ENCODE measurements around the gene ADGRL1. TPM values are rescaled to one million over a fixed set of nuclear protein-coding genes. Genes with fewer than 3 reads are reported as not detected.
"Not testable (repeated sequence)": the region's sequence is repeated elsewhere in the genome, so short reads cannot be mapped to it uniquely, and the experiment has no call there.

Gene ADGRL1
- total RNA-seq, 1 experiment from 2014 or later, result 9.7 TPM

GRCh38 chr19:14201481-14201880 lies 4.5 kb downstream of the ADGRL1 start:
- not testable (repeated sequence) for DNase-seq, H3K9me3 ChIP-seq

DNA sequence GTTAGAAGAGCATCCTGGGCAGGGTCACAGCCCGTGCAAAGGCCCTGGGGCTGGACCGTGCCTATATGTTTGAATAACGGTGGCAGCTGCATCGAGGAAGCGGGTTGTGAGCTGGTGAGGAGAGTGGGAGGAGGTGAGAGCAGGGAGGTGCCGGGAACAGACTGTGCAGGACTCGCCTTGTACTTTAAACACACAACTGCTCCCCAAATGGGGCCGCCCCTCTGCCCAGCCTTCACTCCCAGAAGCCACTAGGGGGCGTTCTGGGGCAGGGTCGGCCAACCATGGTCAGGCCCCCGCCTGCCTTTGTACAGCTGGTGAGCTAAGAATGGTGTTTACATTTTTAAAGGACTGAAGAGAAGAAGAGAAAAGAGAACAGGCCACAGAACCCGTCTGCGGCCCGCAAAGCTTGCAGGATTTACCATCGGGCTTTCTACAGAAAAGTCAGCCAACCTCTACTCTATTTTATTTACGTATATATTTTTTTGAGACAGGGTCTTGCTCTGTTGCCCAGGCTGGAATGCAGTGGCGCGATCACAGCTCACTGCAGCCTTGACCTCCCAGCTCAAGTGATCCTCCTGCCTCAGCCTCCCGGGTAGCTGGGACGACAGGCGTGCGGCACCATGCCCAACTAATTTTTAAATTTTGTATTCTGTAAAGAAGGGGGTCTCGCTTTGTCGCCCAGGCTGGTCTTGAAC lies 5.7 kb downstream of the ADGRL1 start:
- H3K27me3 ChIP-seq, H3K36me3 ChIP-seq, H3K9me3 ChIP-seq, H3K4me3 ChIP-seq: not testable (repeated sequence)
- DNase-seq, result peak; percentile 53

More at GRCh38 chr19:14201481-14201880, 4.5 kb downstream of the ADGRL1 start:
- not testable (repeated sequence) for H3K4me3 ChIP-seq, H3K27me3 ChIP-seq, H3K36me3 ChIP-seq

- Histone ChIP-seq H3K36me3 (no peaks in the 10 kb centered on the region), H3K27me3 (no peaks in the 10 kb centered on the region), H3K9me3 (no peaks in the 10 kb centered on the region), H3K4me3 (no peak overlapping the region)
- no peak for DNase-seq
These were observed 7.3 kb downstream of the ADGRL1 start for GRCh38 chr19:14198384-14199376.

DNA sequence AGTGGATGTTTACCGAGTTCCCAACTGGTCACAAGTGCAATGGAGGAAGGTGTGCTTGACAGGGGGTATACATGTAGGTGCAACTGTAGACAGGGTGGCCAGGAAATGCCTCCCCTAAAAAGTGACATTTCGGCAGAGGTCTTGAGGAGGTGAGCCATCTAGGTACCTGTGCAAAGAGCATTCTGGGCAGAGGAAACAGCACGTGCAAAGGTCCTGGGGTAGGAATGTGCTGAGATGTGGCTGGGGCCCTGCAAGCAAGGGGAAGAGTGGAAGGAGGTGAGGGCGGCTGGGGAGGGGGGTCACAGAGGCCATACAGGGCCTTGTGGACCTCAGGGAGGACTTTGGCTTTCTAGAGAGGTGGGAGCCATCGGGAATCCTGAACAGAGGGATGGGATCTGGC lies 8.1 kb downstream of the ADGRL1 start:
- DNase-seq, result no peak
- no peaks in the 10 kb centered on the region for H3K36me3 ChIP-seq
- H3K4me3 ChIP-seq, result no peak overlapping the region
- no peaks in the 10 kb centered on the region for H3K9me3 ChIP-seq
- no peaks in the 10 kb centered on the region for H3K27me3 ChIP-seq

DNA sequence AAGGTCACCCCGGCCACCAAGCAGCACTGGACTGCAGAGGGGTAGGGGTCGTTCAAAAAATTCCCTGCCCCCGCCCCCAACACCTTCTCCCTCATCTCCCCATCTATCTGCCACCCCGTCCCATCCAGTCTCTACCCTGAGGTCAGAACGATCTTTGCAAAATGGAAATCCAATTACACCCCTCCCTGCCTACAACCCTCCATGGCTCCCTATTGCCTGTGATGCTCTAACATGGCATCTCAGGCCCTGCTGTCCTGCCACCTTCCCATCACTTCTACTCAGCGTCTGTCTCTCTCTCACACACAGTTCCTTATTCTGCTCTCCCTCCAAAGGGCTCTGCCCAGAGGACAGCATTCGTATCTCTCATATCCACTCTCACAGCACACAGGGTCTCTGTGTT lies 8.7 kb downstream of the ADGRL1 start:
- not testable (repeated sequence) for H3K4me3 ChIP-seq, H3K36me3 ChIP-seq, H3K9me3 ChIP-seq, DNase-seq, H3K27me3 ChIP-seq

DNA sequence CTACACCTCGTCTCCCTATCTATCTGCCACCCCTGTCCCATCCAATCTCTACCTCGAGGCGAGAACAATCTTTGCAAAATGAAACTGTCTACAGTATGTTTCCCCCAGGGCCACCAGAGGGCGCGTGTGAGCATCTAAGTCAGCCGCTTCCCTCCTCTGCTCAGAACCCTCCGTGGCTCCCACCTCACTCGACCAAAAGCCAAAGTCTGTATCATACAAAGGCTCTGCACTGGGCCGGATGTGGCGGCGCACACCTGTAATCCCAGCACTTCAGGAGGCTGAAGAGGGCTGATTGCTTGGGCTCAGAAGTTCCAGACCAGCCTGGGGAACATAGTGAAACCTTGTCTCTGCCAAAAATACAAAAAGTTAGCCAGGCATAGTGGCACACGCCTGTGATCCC lies 9.9 kb downstream of the ADGRL1 start:
- not testable (repeated sequence) for H3K9me3 ChIP-seq, H3K4me3 ChIP-seq, H3K36me3 ChIP-seq, H3K27me3 ChIP-seq
- DNase-seq, result peak; percentile 49

- not testable (repeated sequence) for H3K4me3 ChIP-seq, H3K9me3 ChIP-seq, DNase-seq
These were observed 10.8 kb downstream of the ADGRL1 start for GRCh38 chr19:14195216-14195615.

GRCh38 chr19:14189415-14189814 lies 16.6 kb downstream of the ADGRL1 start:
- Histone ChIP-seq H3K4me3 (no peak overlapping the region), H3K36me3 (no peaks in the 10 kb centered on the region), H3K27me3 (no peaks in the 10 kb centered on the region), H3K9me3 (no peaks in the 10 kb centered on the region)
- no peak for DNase-seq

More at GRCh38 chr19:14195216-14195615, 10.8 kb downstream of the ADGRL1 start:
- H3K27me3 ChIP-seq, H3K36me3 ChIP-seq: not testable (repeated sequence)

GRCh38 chr19:14188086-14188485 lies 17.9 kb downstream of the ADGRL1 start:
- DNase-seq, H3K9me3 ChIP-seq, H3K36me3 ChIP-seq, H3K4me3 ChIP-seq, H3K27me3 ChIP-seq: not testable (repeated sequence)

DNA sequence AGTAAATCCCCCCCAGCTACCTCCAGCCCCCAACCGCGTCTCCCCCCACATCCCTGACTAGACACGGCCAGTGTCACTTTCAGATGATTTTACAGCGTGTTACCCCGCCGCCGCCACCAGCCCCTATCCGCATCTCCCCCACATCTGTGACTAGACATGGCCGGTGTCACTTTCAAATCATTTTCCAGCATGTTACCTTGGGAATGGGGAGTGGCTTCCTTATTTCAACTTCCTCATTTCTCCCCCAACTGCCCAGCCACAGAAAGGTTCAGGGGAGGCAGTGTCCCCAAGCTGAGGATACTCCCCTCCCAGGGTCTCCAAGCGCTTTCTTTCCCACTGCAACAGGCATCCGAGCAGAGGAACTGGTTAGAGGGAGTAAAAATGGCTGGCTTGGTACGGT lies 18.4 kb downstream of the ADGRL1 start:
- no peak for DNase-seq
- H3K27me3 ChIP-seq, result no peaks in the 10 kb centered on the region
- H3K36me3 ChIP-seq, result no peaks in the 10 kb centered on the region
- no peak overlapping the region for H3K4me3 ChIP-seq
- no peaks in the 10 kb centered on the region for H3K9me3 ChIP-seq

- not testable (repeated sequence) for H3K4me3 ChIP-seq, DNase-seq, H3K9me3 ChIP-seq, H3K36me3 ChIP-seq, H3K27me3 ChIP-seq
These were observed 19.3 kb downstream of the ADGRL1 start for GRCh38 chr19:14186684-14187083.

GRCh38 chr19:14185691-14186090 lies 20.3 kb downstream of the ADGRL1 start:
- not testable (repeated sequence) for H3K27me3 ChIP-seq, H3K36me3 ChIP-seq, DNase-seq, H3K9me3 ChIP-seq, H3K4me3 ChIP-seq

DNA sequence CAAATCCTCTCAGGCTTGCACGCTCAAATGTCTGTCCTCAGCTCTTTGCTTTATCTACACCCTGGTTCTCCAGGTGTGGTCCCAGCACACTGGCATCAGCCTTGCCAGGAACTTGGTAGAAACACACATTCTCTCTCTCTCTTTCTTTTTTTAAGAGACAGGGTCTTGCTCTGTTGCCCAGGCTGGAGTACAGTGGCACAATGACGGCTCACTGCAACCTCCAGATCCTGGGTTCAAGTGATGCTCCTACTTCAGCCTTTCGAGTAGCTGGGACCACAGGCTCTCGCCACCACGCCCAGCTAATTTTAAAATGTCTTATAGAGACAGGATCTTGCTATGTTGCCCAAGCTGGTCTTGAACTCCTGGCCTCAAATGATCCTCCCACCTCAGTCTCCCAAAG lies 20.8 kb downstream of the ADGRL1 start:
- H3K4me3 ChIP-seq, result no peak overlapping the region
- DNase-seq, result no peak

GRCh38 chr19:14183741-14184350 lies 22.1 kb downstream of the ADGRL1 start:
- Histone ChIP-seq H3K27me3 (no peaks in the 10 kb centered on the region), H3K9me3 (no peaks in the 10 kb centered on the region), H3K4me3 (no peak overlapping the region), H3K36me3 (no peaks in the 10 kb centered on the region)
- DNase-seq, result no peak

More for the DNA sequence above, 20.8 kb downstream of the ADGRL1 start:
- Histone ChIP-seq H3K9me3 (no peaks in the 10 kb centered on the region), H3K27me3 (no peaks in the 10 kb centered on the region), H3K36me3 (no peaks in the 10 kb centered on the region)

- H3K4me3 ChIP-seq, result no peak overlapping the region
- H3K36me3 ChIP-seq, result peaks cover 1% of the 10 kb centered on the region; the same call in 1 of the 2 replicates
- no peaks in the 10 kb centered on the region for H3K9me3 ChIP-seq
- no peaks in the 10 kb centered on the region for H3K27me3 ChIP-seq
- DNase-seq, result no peak
These were observed 23.5 kb downstream of the ADGRL1 start for GRCh38 chr19:14182476-14182875.

DNA sequence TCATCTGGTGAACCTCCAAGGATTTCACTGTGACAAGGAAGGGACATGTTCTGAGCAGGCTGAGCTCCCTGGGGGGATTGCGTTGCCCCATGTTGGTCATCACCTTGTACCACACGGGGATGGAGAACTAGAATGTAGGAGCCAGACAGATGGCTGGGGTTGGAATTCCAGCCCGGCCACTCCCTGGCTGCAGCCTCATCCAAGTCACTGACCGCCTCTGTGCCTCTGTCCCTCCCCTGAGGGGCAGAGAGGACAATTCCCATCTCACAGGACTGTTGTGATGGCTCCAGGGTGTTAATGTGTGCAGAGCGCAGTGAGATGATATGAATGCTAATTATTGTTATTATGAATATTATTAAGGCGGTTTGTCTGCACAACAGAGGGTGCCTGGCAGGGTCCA lies 24.1 kb downstream of the ADGRL1 start:
- no peak for DNase-seq
- Histone ChIP-seq H3K4me3 (no peak overlapping the region), H3K9me3 (no peaks in the 10 kb centered on the region), H3K27me3 (no peaks in the 10 kb centered on the region), H3K36me3 (peaks cover 7% of the 10 kb centered on the region)

GRCh38 chr19:14181199-14181598 lies 24.8 kb downstream of the ADGRL1 start:
- not testable (repeated sequence) for H3K27me3 ChIP-seq, DNase-seq, H3K36me3 ChIP-seq, H3K9me3 ChIP-seq, H3K4me3 ChIP-seq

Data from MG63 (cell line).